HEK293 (cell line): ENCODE measurements around the gene DPY19L3.

ENCODE experiments used
- CTCF ChIA-PET: fragments of 350-600 bp; formaldehyde crosslinking; extraction: SDS; loops from one replicate; lab custom pipeline; 2021; ENCODE audit warnings: antibody characterized with exemption; lab: Yijun Ruan, JAX
- POLR2A ChIA-PET: fragments of 300-600 bp; formaldehyde crosslinking; extraction: SDS; loops from one replicate; lab custom pipeline; 2020; ENCODE audit warnings: antibody characterized with exemption, inconsistent platforms; lab: Yijun Ruan, JAX
- H3K27ac ChIP-seq: fragments of 200-500 bp; sonication (Bioruptor generic); 2 replicates; pipeline ENCODE4 v1.5.1; 2014; ENCODE audit warnings: low read depth, low read length, control low read depth, inconsistent platforms; ENCODE audit errors: extremely low read depth
- H3K36me3 ChIP-seq, 2 experiments: fragments of 200-500 bp in 1 of 2; sonication (Bioruptor generic) in 1 of 2; 1 replicate in 1 of 2; 2 replicates in 1 of 2; pipeline ENCODE4 v1.5.1; 2014 to 2017; ENCODE audit warnings: inconsistent platforms in 2 of 2, low read length in 2 of 2; ENCODE audit not compliant: control insufficient read depth in 2 of 2, insufficient read depth in 1 of 2
- H3K4me1 ChIP-seq: fragments of 200-500 bp; sonication (Bioruptor generic); 2 replicates; pipeline ENCODE4 v1.5.1; 2014; ENCODE audit warnings: mild to moderate bottlenecking, low read length, inconsistent platforms; ENCODE audit not compliant: control insufficient read depth, insufficient read depth
- H3K4me3 ChIP-seq: 2 replicates; pipeline ENCODE4 v1.5.1; 2011; ENCODE audit warnings: low read depth, mild to moderate bottlenecking, control low read depth, low read length, moderate library complexity
- H3K9me3 ChIP-seq: fragments of 200-500 bp; sonication (Bioruptor generic); 2 replicates; pipeline ENCODE4 v1.5.1; 2014; ENCODE audit warnings: low read depth, low read length, inconsistent platforms; ENCODE audit not compliant: control insufficient read depth, insufficient read depth
- SALL2 ChIP-seq: fragments of 450-650 bp; formaldehyde crosslinking; IDR thresholded peaks from 2 replicates; pipeline ENCODE4 v1.5.0; 2017; ENCODE audit warnings: missing biosample characterization, mild to moderate bottlenecking, missing genetic modification characterization, borderline replicate concordance
- ZBTB7A ChIP-seq: fragments of 450-650 bp; formaldehyde crosslinking; IDR thresholded peaks from 2 replicates; pipeline ENCODE4 v1.5.1; 2016; ENCODE audit warnings: low read depth, missing biosample characterization, missing genetic modification characterization
- ZNF10 ChIP-seq: fragments of 450-650 bp; formaldehyde crosslinking; IDR thresholded peaks from 2 replicates; pipeline ENCODE4 v1.5.1; 2017; ENCODE audit warnings: missing biosample characterization, missing genetic modification characterization
- ZNF211 ChIP-seq: fragments of 450-650 bp; formaldehyde crosslinking; IDR thresholded peaks from 2 replicates; pipeline ENCODE4 v1.5.1; 2016; ENCODE audit warnings: low read depth, missing biosample characterization, missing genetic modification characterization
- ZNF48 ChIP-seq: fragments of 450-650 bp; formaldehyde crosslinking; IDR thresholded peaks from 2 replicates; pipeline ENCODE4 v1.5.1; 2016; ENCODE audit warnings: missing biosample characterization, missing genetic modification characterization
- ZNF555 ChIP-seq: fragments of 450-650 bp; formaldehyde crosslinking; conservative IDR thresholded peaks from 2 replicates; pipeline ENCODE4 v1.5.1; 2017; ENCODE audit warnings: missing biosample characterization, mild to moderate bottlenecking, missing genetic modification characterization, inconsistent platforms
- TF ChIP-seq, protein P1 (sequence below): fragments of 450-650 bp; formaldehyde crosslinking; IDR thresholded peaks from 2 replicates; pipeline ENCODE4 v1.5.1; 2017; ENCODE audit warnings: missing biosample characterization, mild to moderate bottlenecking, missing genetic modification characterization, moderate library complexity
- TF ChIP-seq, protein P2 (sequence below): fragments of 450-650 bp; formaldehyde crosslinking; IDR thresholded peaks from 2 replicates; pipeline ENCODE4 v1.5.1; 2016; ENCODE audit warnings: missing biosample characterization, missing genetic modification characterization, low read depth
- TF ChIP-seq, protein P3 (sequence below): fragments of 450-650 bp; IDR thresholded peaks from 2 replicates; pipeline ENCODE4 v1.5.1; 2018; ENCODE audit warnings: missing biosample characterization, mild to moderate bottlenecking, missing genetic modification characterization
- TF ChIP-seq, protein P4 (sequence below): fragments of 450-650 bp; formaldehyde crosslinking; conservative IDR thresholded peaks from 2 replicates; pipeline ENCODE4 v1.5.1; 2016; ENCODE audit warnings: low read depth, missing biosample characterization, missing genetic modification characterization
- TF ChIP-seq, protein P5 (sequence below): fragments of 450-650 bp; formaldehyde crosslinking; IDR thresholded peaks from 2 replicates; pipeline ENCODE4 v1.5.1; 2016; ENCODE audit warnings: missing biosample characterization, missing genetic modification characterization, borderline replicate concordance

Gene DPY19L3

DNA sequence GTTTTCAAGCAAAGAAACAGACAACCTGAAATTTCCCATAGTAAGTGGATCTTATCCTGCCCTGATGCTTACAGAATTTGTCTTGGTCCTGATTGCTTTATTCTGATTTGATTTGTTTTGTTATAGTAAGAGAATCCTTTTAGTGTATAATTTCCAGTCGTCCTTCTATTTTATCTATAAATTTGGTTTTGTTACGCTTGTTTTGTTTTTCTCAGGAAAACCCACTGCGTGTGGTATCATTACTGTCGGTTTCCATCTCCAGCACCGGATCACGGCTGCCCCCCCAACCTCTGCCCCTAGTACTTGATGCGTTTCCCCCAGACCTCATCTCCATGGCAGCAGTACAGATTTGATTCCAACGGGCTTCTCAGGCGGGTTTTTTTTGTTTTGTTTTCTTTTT, 117.4 kb downstream of the DPY19L3 start:
- TF ChIP-seq, protein P1, sequence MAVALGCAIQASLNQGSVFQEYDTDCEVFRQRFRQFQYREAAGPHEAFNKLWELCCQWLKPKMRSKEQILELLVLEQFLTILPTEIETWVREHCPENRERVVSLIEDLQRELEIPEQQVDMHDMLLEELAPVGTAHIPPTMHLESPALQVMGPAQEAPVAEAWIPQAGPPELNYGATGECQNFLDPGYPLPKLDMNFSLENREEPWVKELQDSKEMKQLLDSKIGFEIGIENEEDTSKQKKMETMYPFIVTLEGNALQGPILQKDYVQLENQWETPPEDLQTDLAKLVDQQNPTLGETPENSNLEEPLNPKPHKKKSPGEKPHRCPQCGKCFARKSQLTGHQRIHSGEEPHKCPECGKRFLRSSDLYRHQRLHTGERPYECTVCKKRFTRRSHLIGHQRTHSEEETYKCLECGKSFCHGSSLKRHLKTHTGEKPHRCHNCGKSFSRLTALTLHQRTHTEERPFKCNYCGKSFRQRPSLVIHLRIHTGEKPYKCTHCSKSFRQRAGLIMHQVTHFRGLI (tag by site-specific recombination), result no peak
- TF ChIP-seq SALL2 (tag by site-specific recombination) (no peak), ZNF555 (no peak), ZBTB7A (tag by site-specific recombination) (no peak)
- TF ChIP-seq, protein P2, sequence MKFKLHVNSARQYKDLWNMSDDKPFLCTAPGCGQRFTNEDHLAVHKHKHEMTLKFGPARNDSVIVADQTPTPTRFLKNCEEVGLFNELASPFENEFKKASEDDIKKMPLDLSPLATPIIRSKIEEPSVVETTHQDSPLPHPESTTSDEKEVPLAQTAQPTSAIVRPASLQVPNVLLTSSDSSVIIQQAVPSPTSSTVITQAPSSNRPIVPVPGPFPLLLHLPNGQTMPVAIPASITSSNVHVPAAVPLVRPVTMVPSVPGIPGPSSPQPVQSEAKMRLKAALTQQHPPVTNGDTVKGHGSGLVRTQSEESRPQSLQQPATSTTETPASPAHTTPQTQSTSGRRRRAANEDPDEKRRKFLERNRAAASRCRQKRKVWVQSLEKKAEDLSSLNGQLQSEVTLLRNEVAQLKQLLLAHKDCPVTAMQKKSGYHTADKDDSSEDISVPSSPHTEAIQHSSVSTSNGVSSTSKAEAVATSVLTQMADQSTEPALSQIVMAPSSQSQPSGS, result no peak
- TF ChIP-seq, protein P3, sequence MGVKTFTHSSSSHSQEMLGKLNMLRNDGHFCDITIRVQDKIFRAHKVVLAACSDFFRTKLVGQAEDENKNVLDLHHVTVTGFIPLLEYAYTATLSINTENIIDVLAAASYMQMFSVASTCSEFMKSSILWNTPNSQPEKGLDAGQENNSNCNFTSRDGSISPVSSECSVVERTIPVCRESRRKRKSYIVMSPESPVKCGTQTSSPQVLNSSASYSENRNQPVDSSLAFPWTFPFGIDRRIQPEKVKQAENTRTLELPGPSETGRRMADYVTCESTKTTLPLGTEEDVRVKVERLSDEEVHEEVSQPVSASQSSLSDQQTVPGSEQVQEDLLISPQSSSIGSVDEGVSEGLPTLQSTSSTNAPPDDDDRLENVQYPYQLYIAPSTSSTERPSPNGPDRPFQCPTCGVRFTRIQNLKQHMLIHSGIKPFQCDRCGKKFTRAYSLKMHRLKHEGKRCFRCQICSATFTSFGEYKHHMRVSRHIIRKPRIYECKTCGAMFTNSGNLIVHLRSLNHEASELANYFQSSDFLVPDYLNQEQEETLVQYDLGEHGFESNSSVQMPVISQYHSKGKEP (tag by site-specific recombination), result no peak
- TF ChIP-seq, protein P4, sequence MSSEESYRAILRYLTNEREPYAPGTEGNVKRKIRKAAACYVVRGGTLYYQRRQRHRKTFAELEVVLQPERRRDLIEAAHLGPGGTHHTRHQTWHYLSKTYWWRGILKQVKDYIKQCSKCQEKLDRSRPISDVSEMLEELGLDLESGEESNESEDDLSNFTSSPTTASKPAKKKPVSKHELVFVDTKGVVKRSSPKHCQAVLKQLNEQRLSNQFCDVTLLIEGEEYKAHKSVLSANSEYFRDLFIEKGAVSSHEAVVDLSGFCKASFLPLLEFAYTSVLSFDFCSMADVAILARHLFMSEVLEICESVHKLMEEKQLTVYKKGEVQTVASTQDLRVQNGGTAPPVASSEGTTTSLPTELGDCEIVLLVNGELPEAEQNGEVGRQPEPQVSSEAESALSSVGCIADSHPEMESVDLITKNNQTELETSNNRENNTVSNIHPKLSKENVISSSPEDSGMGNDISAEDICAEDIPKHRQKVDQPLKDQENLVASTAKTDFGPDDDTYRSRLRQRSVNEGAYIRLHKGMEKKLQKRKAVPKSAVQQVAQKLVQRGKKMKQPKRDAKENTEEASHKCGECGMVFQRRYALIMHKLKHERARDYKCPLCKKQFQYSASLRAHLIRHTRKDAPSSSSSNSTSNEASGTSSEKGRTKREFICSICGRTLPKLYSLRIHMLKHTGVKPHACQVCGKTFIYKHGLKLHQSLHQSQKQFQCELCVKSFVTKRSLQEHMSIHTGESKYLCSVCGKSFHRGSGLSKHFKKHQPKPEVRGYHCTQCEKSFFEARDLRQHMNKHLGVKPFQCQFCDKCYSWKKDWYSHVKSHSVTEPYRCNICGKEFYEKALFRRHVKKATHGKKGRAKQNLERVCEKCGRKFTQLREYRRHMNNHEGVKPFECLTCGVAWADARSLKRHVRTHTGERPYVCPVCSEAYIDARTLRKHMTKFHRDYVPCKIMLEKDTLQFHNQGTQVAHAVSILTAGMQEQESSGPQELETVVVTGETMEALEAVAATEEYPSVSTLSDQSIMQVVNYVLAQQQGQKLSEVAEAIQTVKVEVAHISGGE (tag by site-specific recombination), result no peak
- TF ChIP-seq, protein P5, sequence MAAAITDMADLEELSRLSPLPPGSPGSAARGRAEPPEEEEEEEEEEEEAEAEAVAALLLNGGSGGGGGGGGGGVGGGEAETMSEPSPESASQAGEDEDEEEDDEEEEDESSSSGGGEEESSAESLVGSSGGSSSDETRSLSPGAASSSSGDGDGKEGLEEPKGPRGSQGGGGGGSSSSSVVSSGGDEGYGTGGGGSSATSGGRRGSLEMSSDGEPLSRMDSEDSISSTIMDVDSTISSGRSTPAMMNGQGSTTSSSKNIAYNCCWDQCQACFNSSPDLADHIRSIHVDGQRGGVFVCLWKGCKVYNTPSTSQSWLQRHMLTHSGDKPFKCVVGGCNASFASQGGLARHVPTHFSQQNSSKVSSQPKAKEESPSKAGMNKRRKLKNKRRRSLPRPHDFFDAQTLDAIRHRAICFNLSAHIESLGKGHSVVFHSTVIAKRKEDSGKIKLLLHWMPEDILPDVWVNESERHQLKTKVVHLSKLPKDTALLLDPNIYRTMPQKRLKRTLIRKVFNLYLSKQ (tag by site-specific recombination), result no peak
- H3K9me3 ChIP-seq, result peaks cover 6% of the 10 kb centered on the region
- POLR2A ChIA-PET, result no interaction called here
- no peak overlapping the region for H3K4me3 ChIP-seq
- no peaks in the 10 kb centered on the region; a peak in 1 of 3 replicates for H3K36me3 ChIP-seq
- H3K27ac ChIP-seq, result no peak overlapping the region
- CTCF ChIA-PET, result no interaction called here
- H3K4me1 ChIP-seq, result no peaks in the 10 kb centered on the region

DNA sequence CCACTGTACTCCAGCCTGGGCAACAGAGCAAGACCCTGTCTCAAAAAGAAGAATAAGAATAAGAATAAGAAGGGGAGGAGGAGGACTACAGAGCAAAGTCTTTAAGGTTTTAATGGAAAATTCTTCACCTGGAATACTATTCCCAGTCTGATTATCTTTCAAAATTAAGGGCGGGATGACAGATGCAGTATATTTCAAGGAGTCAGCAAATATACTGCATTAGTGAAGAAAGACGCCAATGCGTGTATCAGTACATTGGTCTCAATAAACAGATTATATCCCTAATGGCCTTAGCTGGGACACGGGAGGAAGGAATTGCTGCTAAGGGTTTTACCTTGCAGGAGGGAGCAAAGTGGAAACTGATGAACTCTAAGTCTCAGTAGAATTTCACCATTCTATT, 121.3 kb downstream of the DPY19L3 start:
- H3K4me1 ChIP-seq, result no peaks in the 10 kb centered on the region
- TF ChIP-seq ZNF211 (tag by site-specific recombination), result no peak
- TF ChIP-seq, protein P1 (tag by site-specific recombination), result no peak
- no peak for TF ChIP-seq ZNF10 (tag by site-specific recombination)
- TF ChIP-seq ZNF48, result no peak

More for the DNA sequence above, 121.3 kb downstream of the DPY19L3 start:
- no peaks in the 10 kb centered on the region; a peak in 1 of 3 replicates for H3K36me3 ChIP-seq
- H3K27ac ChIP-seq, result no peak overlapping the region
- ChIA-PET CTCF (no interaction called here), POLR2A (no interaction called here)
- peaks cover 14% of the 10 kb centered on the region for H3K9me3 ChIP-seq
- H3K4me3 ChIP-seq, result no peak overlapping the region
